PC-3 (cell line): ENCODE data around the gene CCDC87. TPM values are rescaled to one million over a fixed set of nuclear protein-coding genes. Genes with fewer than 3 reads are reported as not detected.

Source experiments
- ATAC-seq: fragments of 200-7000 bp; cut with Tn5 transposase; 2 replicates; pipeline ENCODE4 v1.9.1; 2020; ENCODE audit warnings: mild to moderate bottlenecking, moderate library complexity
- BruUV-seq: library from RNA; stranded (reverse); fragments of 400-500 nt; replicated peaks from 2 replicates; lab custom pipeline; 2021; lab: Mats Ljungman, UMichigan
- CTCF ChIA-PET: fragments of 300-600 bp; sonication (Branson Sonifier 250); formaldehyde crosslinking; loops from one replicate; lab custom pipeline; 2022; ENCODE audit warnings: antibody characterized with exemption; lab: Charles Lee
- POLR2A ChIA-PET: fragments of 300-600 bp; sonication (Branson Sonifier 250); formaldehyde crosslinking; loops from one replicate; lab custom pipeline; 2022; ENCODE audit warnings: antibody characterized with exemption; ENCODE audit not compliant: unreplicated experiment; lab: Charles Lee
- DNase-seq: peaks from one replicate; pipeline ENCODE4 v3.0.0-alpha.2; 2015
- H2AFZ ChIP-seq: fragments of 300-600 bp; sonication (generic); 2 replicates; pipeline ENCODE4 v1.6.0; 2016; ENCODE audit warnings: antibody characterized with exemption, low read length
- H3F3A ChIP-seq: fragments of 300-600 bp; sonication (generic); one replicate; pipeline ENCODE4 v1.6.0; 2017; ENCODE audit warnings: antibody characterized with exemption, low read length, control low read depth, mild to moderate bottlenecking; ENCODE audit not compliant: unreplicated experiment
- H3K27ac ChIP-seq: fragments of 300-600 bp; sonication (generic); 2 replicates; pipeline ENCODE4 v1.5.1; 2016; ENCODE audit warnings: mild to moderate bottlenecking, low read length
- H3K27me3 ChIP-seq: fragments of 300-600 bp; sonication (generic); 2 replicates; pipeline ENCODE4 v1.6.1; 2016; ENCODE audit warnings: low read length, mixed read lengths
- H3K36me3 ChIP-seq: fragments of 300-600 bp; sonication (generic); 2 replicates; pipeline ENCODE4 v1.6.1; 2016; ENCODE audit warnings: low read depth, mixed run types, low read length, mixed read lengths
- H3K4me1 ChIP-seq: fragments of 300-600 bp; sonication (generic); 2 replicates; pipeline ENCODE4 v1.5.1; 2016; ENCODE audit warnings: low read length; ENCODE audit not compliant: insufficient read depth
- H3K4me2 ChIP-seq: fragments of 300-600 bp; sonication (generic); 2 replicates; pipeline ENCODE4 v1.6.0; 2016; ENCODE audit warnings: low read length
- H3K4me3 ChIP-seq: fragments of 300-600 bp; sonication (generic); 2 replicates; pipeline ENCODE4 v1.5.1; 2016; ENCODE audit warnings: mild to moderate bottlenecking, low read length, mixed read lengths
- H3K79me2 ChIP-seq: fragments of 300-600 bp; sonication (generic); 2 replicates; pipeline ENCODE4 v1.6.1; 2017; ENCODE audit warnings: low read length, mixed read lengths
- H3K9ac ChIP-seq: fragments of 300-600 bp; sonication (generic); 2 replicates; pipeline ENCODE4 v1.6.0; 2016; ENCODE audit warnings: mild to moderate bottlenecking, low read length
- H3K9me2 ChIP-seq: fragments of 300-600 bp; sonication (generic); replicated peaks from 2 replicates; pipeline ENCODE4 v1.6.1; 2016; ENCODE audit warnings: mixed run types, low read length, mixed read lengths
- H3K9me3 ChIP-seq: fragments of 300-600 bp; sonication (generic); 2 replicates; pipeline ENCODE4 v1.6.1; 2016; ENCODE audit warnings: low read length, mixed read lengths
- H4K20me1 ChIP-seq: fragments of 300-600 bp; sonication (generic); 2 replicates; pipeline ENCODE4 v1.6.1; 2016; ENCODE audit warnings: low read length, mixed read lengths
- CTCF ChIP-seq: fragments of 300-600 bp; sonication (generic); conservative IDR thresholded peaks from 2 replicates; pipeline ENCODE4 v1.5.1; 2017; ENCODE audit warnings: antibody characterized with exemption, low read depth, mild to moderate bottlenecking, low read length
- EZH2 ChIP-seq: fragments of 300-600 bp; sonication (generic); IDR thresholded peaks from one replicate; pipeline ENCODE4 v1.6.1; 2017; ENCODE audit warnings: antibody characterized with exemption, mild to moderate bottlenecking, low read length; ENCODE audit not compliant: unreplicated experiment
- EZH2phosphoT487 ChIP-seq: fragments of 300-600 bp; sonication (generic); IDR thresholded peaks from 2 replicates; pipeline ENCODE4 v1.6.1; 2018; ENCODE audit warnings: mild to moderate bottlenecking, antibody characterized with exemption, low read length, borderline replicate concordance
- intact Hi-C: fragments of 100-400 bp; cut with micrococcal nuclease; formaldehyde crosslinking; loops from 2 replicates; pipeline ENCODE4 v1.9.0; 2023
- total RNA-seq: library from RNA; depleted of rRNA; stranded (reverse); fragments of >200 nt; gene quantifications from 2 replicates; pipeline ENCODE4 v1.2.3, GENCODE V29; 2014

Gene CCDC87
- total RNA-seq, 1 experiment from 2014 or later, result 0.69 TPM

- POLR2A ChIA-PET, result no interaction called here
- Histone ChIP-seq H3K27ac (no peak overlapping the region), H3K4me3 (no peak overlapping the region), H3K36me3 (no peaks in the 10 kb centered on the region), H3K27me3 (no peaks in the 10 kb centered on the region), H3F3A (no peaks in the 10 kb centered on the region), H3K79me2 (no peaks in the 10 kb centered on the region), H3K4me2 (no peak overlapping the region), H3K9me2 (no peaks in the 10 kb centered on the region), H2AFZ (no peak overlapping the region), H3K4me1 (no peaks in the 10 kb centered on the region), H3K9ac (no peak overlapping the region), H4K20me1 (no peaks in the 10 kb centered on the region), H3K9me3 (no peaks in the 10 kb centered on the region)
- intact Hi-C loops, result no loop called here
- CTCF ChIA-PET, result interaction anchor here (0.7 kb wide), 1 partner anchor 133 kb away, joined by 3 read pairs; no protein-coding TSS in a partner anchor
- no peak for TF ChIP-seq CTCF
- TF ChIP-seq EZH2, result no peak
- no peak for TF ChIP-seq EZH2phosphoT487
- ATAC-seq (no peak), DNase-seq (no peak)
- no TSS peak for BruUV-seq
Measured at GRCh38 chr11:66561178-66561974, 31.5 kb downstream of the CCDC87 start.

GRCh38 chr11:66559866-66560676, 32.8 kb downstream of the CCDC87 start:
- BruUV-seq, result no TSS peak
- intact Hi-C loops, result no loop called here
- DNase-seq (no peak), ATAC-seq (no peak)
- Histone ChIP-seq H3K9me2 (no peaks in the 10 kb centered on the region), H3K4me3 (no peak overlapping the region), H3K36me3 (no peaks in the 10 kb centered on the region), H4K20me1 (no peaks in the 10 kb centered on the region), H3F3A (no peaks in the 10 kb centered on the region), H3K27ac (no peak overlapping the region), H3K79me2 (no peaks in the 10 kb centered on the region), H3K9ac (no peak overlapping the region), H3K27me3 (no peaks in the 10 kb centered on the region), H3K9me3 (no peaks in the 10 kb centered on the region), H3K4me1 (no peaks in the 10 kb centered on the region), H3K4me2 (no peak overlapping the region), H2AFZ (no peak overlapping the region)
- CTCF ChIA-PET, result no interaction called here
- POLR2A ChIA-PET, result no interaction called here
- TF ChIP-seq CTCF, result no peak
- no peak for TF ChIP-seq EZH2phosphoT487
- no peak for TF ChIP-seq EZH2
